Stimulated activated CD8-positive, alpha-beta memory T cell treated with anti-CD3 and anti-CD28 coated beads, Interleukin-4, amount 100 ng/mL, for 48 hours (primary cell): ENCODE data around the gene DEFB118.
"Not testable (repeated sequence)": the region's sequence is repeated elsewhere in the genome, so short reads cannot be mapped to it uniquely, and the experiment has no call there.

ENCODE experiments used
- DNase-seq: peaks from one replicate; pipeline ENCODE4 v3.0.0-alpha.2; 2020

The DEFB118 gene, protein sequence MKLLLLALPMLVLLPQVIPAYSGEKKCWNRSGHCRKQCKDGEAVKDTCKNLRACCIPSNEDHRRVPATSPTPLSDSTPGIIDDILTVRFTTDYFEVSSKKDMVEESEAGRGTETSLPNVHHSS

DNA sequence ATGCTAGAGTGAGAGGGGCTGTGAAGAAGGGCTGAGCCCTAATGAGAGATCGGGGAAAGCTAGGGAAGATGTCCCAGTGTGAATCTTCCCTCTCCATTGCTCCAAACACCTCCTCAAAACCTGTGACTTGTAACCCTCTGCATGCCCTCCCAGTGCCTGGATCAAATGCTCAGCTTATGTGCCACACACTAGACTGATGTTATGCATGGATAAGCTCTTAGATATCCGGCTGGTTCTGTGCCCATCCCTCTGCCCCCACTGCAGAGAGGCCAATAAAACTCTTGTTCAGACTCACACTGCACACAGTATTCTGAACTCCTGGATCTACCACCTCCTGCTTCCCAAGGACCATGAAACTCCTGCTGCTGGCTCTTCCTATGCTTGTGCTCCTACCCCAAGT, at the start of gene DEFB118:
Gene DEFB118 (plus strand): TSS at position 301 of the 400 bp plus-strand sequence. CDS start 50 bp downstream, at position 351.
- DNase-seq = no peak

- DNase-seq = no peak
These were observed 45.9 kb upstream of the DEFB118 start for GRCh38 chr20:31322504-31322903.

DNA sequence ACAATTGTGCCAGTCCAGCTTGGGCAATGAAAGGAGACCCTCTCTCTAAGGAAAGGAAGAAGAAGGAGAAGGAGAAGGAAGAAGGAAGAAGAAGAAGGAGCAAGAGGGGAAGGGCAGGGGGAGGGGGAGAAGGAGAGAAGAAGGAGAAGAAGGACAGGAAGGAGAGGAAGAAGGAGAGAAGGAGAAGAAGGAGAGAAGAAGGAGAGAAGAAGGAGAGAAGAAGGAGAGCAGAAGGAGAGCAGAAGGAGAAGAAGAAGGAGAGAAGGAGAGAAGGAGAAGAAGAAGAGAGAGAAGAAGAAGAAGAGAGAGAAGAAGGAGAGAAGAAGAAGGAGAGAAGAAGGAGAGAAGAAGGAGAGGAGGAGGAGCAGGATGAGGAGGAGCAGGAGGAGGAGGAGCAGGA, 37.5 kb upstream of the DEFB118 start:
- no peak for DNase-seq

- DNase-seq = no peak
These were observed 26.9 kb upstream of the DEFB118 start for GRCh38 chr20:31341470-31341869.

DNA sequence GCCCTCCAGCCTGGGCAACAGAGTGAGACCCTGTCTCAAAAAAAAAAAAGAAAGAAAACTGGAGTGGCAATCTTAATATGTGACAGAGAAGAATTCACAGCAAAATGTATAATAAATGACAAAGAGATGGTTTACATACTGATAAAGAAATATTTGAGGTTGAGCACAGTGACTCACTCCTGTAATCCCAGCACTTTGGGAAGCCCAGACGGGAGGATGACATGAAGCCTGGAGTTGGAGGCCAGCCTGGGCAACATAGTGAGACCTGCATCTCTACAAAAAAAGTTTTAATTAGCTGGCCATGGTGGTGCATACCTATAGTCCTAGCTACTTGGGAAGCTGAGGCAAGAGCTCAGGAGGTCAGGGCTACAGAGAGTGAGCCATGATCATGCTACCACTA, 12.4 kb upstream of the DEFB118 start:
- no peak for DNase-seq

DNA sequence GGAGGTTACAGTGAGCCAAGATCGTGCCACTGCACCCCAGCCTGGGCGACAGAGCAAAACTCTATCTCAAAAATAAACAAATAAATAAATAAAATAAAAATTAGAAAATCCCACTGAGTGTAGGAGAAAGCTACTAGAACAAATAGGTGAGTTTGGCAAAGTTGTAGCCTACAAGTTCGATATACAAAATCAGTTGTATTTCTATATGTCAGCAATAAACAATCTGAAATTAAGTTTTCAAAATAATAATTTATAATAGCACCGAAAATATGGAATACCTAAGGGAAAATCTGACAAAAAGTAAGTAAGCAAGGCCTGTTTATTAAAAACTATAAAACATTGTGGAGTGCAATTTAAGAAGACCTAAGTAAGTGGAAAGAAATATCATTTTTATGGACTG, 5.1 kb upstream of the DEFB118 start:
- no peak for DNase-seq

- not testable (repeated sequence) for DNase-seq
These were observed 4.1 kb upstream of the DEFB118 start for GRCh38 chr20:31364272-31364671.

GRCh38 chr20:31374346-31374745, 5.9 kb downstream of the DEFB118 start:
- no peak for DNase-seq

- no peak for DNase-seq
These were observed 22.1 kb downstream of the DEFB118 start, which contains the start of gene DEFB119 for GRCh38 chr20:31390490-31390889. TSS of gene DEFB119 (minus strand) at chr20:31390590. CDS start at chr20:31390483, 107 bp downstream.

GRCh38 chr20:31392836-31393235, 24.4 kb downstream of the DEFB118 start:
- DNase-seq = no peak

DNA sequence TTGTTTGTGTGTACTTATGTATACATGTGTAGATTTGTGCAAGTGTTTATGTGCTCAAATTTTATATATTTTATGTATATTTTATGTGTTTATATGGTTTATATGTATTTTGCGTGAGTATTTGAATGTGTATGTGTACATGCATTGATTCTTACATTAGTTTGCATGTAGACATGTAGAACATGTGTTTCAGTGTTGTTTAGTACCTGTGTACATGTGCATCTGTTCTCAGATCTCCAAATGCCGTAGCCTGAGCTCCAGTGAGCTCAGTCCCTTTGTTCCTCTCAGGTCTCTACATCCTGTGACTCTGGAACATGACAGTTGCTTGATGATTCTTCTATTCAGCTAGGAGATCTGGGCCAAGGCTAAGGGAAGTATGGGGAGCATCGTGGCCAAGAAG, 26.5 kb downstream of the DEFB118 start:
- DNase-seq = no peak

- DNase-seq = no peak
These were observed 35.5 kb downstream of the DEFB118 start for GRCh38 chr20:31403886-31404285.

GRCh38 chr20:31406115-31406514, 37.7 kb downstream of the DEFB118 start, which contains the start of gene DEFB121:
TSS of gene DEFB121 (minus strand) at chr20:31406215. CDS start at chr20:31406152, 63 bp downstream.
- DNase-seq = no peak

GRCh38 chr20:31410011-31410410, 41.6 kb downstream of the DEFB118 start:
- DNase-seq = no peak

DNA sequence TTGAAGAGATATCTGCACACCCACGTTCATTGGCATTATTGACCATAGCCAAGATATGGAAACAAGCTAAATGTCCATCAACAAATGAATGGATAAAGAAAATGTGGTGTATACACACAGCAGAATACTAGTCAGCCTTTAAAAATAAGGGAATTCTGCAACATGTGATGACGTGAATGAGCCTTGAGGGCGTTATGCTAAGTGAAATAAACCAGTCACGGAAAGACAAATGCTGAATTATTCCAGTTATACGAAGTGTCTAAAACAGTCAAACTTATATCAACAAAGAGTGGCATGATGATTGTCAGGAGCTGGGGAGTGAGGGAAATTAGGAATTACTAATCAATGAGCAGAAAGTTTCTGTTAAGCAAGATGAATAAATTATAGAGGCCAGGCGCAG, 46.0 kb downstream of the DEFB118 start:
- DNase-seq = no peak

- no peak for DNase-seq
These were observed 47.3 kb downstream of the DEFB118 start for GRCh38 chr20:31415653-31416052.

DNA sequence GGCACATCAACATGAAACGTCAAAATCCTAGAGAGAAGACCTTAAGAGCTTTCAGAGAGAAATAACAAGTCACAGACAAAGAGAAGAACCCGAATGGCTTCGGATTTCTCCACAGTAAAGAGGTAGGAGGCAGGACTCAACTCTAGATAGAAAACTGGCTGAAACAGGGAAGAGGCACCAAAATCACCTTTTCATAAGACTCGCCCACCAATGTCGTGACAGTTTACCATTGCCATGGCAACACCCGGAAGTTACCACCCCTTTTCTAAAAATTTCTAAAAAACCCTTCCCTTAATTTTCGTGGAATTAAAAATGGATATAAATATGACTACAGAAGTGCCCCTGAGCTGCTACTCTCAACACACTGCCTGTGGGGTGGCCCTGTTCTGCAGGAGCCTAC, 49.9 kb downstream of the DEFB118 start:
- DNase-seq = no peak
